B cell (primary cell): Measurements from ENCODE around the gene EPHB1. TPM values are rescaled to one million over a fixed set of nuclear protein-coding genes. Genes with fewer than 3 reads are reported as not detected.

Experiments used
- ATAC-seq: fragments of 200-7000 bp; cut with Tn5 transposase; one replicate; pipeline ENCODE4 v1.10.0; 2021; ENCODE audit warnings: low read depth, mild to moderate bottlenecking, moderate number of reproducible peaks, moderate library complexity
- CTCF ChIA-PET: fragments of 350-600 bp; sonication (Branson Sonifier 250); formaldehyde crosslinking; loops from one replicate; lab custom pipeline; 2021; ENCODE audit warnings: antibody characterized with exemption, inconsistent platforms; lab: Charles Lee
- POLR2A ChIA-PET: fragments of 350-600 bp; sonication (Branson Sonifier 250); formaldehyde crosslinking; loops from one replicate; lab custom pipeline; 2021; ENCODE audit warnings: antibody characterized with exemption; lab: Charles Lee
- DNase-seq: peaks from one replicate; pipeline ENCODE4 v3.0.0; 2013
- H2AFZ ChIP-seq: 2 replicates; pipeline ENCODE4 v1.6.1; 2012; ENCODE audit warnings: mild to moderate bottlenecking, low read depth, low read length; ENCODE audit not compliant: insufficient read depth, poor library complexity, severe bottlenecking
- H3K27ac ChIP-seq, 2 donors: 1 replicate in 1 of 2; 2 replicates in 1 of 2; pipeline ENCODE4 v1.5.1; 2012 to 2013; ENCODE audit warnings: low read length in 2 of 2, mild to moderate bottlenecking in 2 of 2, moderate library complexity in 1 of 2
- H3K27me3 ChIP-seq, 4 experiments: fragments of 200-600 bp in 1 of 4; sonication (generic) in 1 of 4; replicated peaks in 1 of 4; 1 replicate in 2 of 4; 2 replicates in 2 of 4; pipeline versions ENCODE4 v1.6.1 to v1.7.0; 2013 to 2016; ENCODE audit warnings: low read length in 3 of 4, mild to moderate bottlenecking in 2 of 4, mixed read lengths in 1 of 4, moderate library complexity in 1 of 4; ENCODE audit not compliant: insufficient read depth in 4 of 4, control insufficient read depth in 3 of 4; ENCODE audit errors: control extremely low read depth in 1 of 4
- H3K36me3 ChIP-seq, 2 experiments: replicated peaks in 1 of 2; 1 replicate in 1 of 2; 2 replicates in 1 of 2; pipeline versions ENCODE4 v1.6.1 to v1.7.1; 2013; ENCODE audit warnings: low read length in 1 of 2; ENCODE audit not compliant: insufficient read depth in 2 of 2, control insufficient read depth in 1 of 2; ENCODE audit errors: control extremely low read depth in 1 of 2, extremely low read depth in 1 of 2
- H3K4me1 ChIP-seq, 2 donors: fragments of 200-600 bp in 1 of 2; sonication (generic) in 1 of 2; 1 replicate in 1 of 2; 2 replicates in 1 of 2; pipeline versions ENCODE4 v1.5.1 to v1.6.1; 2013 to 2017; ENCODE audit warnings: low read length in 2 of 2; ENCODE audit not compliant: control insufficient read depth in 2 of 2, insufficient read depth in 2 of 2
- H3K4me2 ChIP-seq: replicated peaks from 2 replicates; pipeline ENCODE3; 2012; ENCODE audit warnings: mild to moderate bottlenecking, low read depth, low read length; ENCODE audit not compliant: poor library complexity, severe bottlenecking
- H3K4me3 ChIP-seq, 5 experiments: fragments of 200-600 bp in 1 of 5; sonication (generic) in 1 of 5; 1 replicate in 3 of 5; 2 replicates in 2 of 5; pipeline versions ENCODE4 v1.5.1 to v1.7.0; 2011 to 2016; ENCODE audit warnings: low read length in 4 of 5, mild to moderate bottlenecking in 4 of 5, low read depth in 2 of 5, control low read depth in 1 of 5, moderate library complexity in 1 of 5; ENCODE audit not compliant: insufficient read depth in 1 of 5; ENCODE audit errors: control extremely low read depth in 1 of 5, extremely low read depth in 1 of 5
- H3K79me2 ChIP-seq: fragments of 200-600 bp; sonication (generic); one replicate; pipeline ENCODE4 v1.6.0; 2016; ENCODE audit warnings: low read length; ENCODE audit not compliant: control insufficient read depth, insufficient read depth
- H3K9ac ChIP-seq: fragments of 200-600 bp; sonication (generic); 2 replicates; pipeline ENCODE4 v1.6.1; 2017; ENCODE audit warnings: mild to moderate bottlenecking, low read length, moderate library complexity
- H3K9me3 ChIP-seq, 3 donors: one replicate each; pipeline versions ENCODE4 v1.6.1 to v1.7.1; 2013; ENCODE audit warnings: low read length in 2 of 3; ENCODE audit not compliant: control insufficient read depth in 2 of 3, insufficient read depth in 1 of 3; ENCODE audit errors: control extremely low read depth in 1 of 3
- H4K20me1 ChIP-seq: 2 replicates; pipeline ENCODE4 v1.6.0; 2012; ENCODE audit warnings: mild to moderate bottlenecking, low read length; ENCODE audit not compliant: insufficient read depth, control insufficient read depth, poor library complexity, severe bottlenecking
- H3K27ac Mint-ChIP-seq: one replicate; pipeline ENCODE4 v1.8.0; 2021; ENCODE audit warnings: mixed read lengths
- H3K27me3 Mint-ChIP-seq: one replicate; pipeline ENCODE4 v1.8.0; 2021; ENCODE audit warnings: mixed read lengths
- H3K4me1 Mint-ChIP-seq: one replicate; pipeline ENCODE4 v1.8.0; 2021; ENCODE audit warnings: mixed read lengths
- H3K4me3 Mint-ChIP-seq: one replicate; pipeline ENCODE4 v1.8.0; 2021; ENCODE audit warnings: mixed read lengths
- H3K9me3 Mint-ChIP-seq: one replicate; pipeline ENCODE4 v1.8.0; 2022; ENCODE audit warnings: mixed read lengths; ENCODE audit not compliant: insufficient read depth
- CTCF ChIP-seq: fragments of 200-600 bp; IDR thresholded peaks from one replicate; pipeline ENCODE4 v1.8.0; 2022; ENCODE audit warnings: antibody characterized with exemption, mild to moderate bottlenecking
- EZH2 ChIP-seq: IDR thresholded peaks from 2 replicates; pipeline ENCODE4 v1.6.1; 2012; ENCODE audit warnings: borderline replicate concordance, low read depth, mild to moderate bottlenecking, moderate library complexity, low read length; ENCODE audit not compliant: insufficient read depth, poor library complexity, severe bottlenecking
- WGBS: methylation state at CpG from one replicate; pipeline ENCODE4 v1.1.5; 2013; ENCODE audit warnings: missing lambda C conversion rate; ENCODE audit not compliant: insufficient coverage; 5-methylcytosine and 5-hydroxymethylcytosine counted together
- intact Hi-C: fragments of 100-400 bp; cut with micrococcal nuclease; formaldehyde crosslinking; loops from one replicate; pipeline ENCODE4 v1.10.0; 2022
- polyA plus RNA-seq: library from polyadenylated mRNA; depleted of rRNA; stranded (reverse); fragments of >200 nt; gene quantifications from 2 replicates; pipeline ENCODE4 v1.2.3, GENCODE V29; 2012
- total RNA-seq, 2 donors: library from RNA; stranded (reverse); fragments of 120-200 nt in 1 of 2; gene quantifications; 1 replicate in 1 of 2; 2 replicates in 1 of 2; pipeline versions ENCODE4 v1.2.3 to v1.2.4, GENCODE V29; 2013 to 2022

Gene EPHB1
- total and polyA plus RNA-seq, 2 donors (not counting 1 experiment from before 2014, with no cell fraction given), result 0.01 TPM; not detected in 1

- Histone ChIP-seq H3K79me2 (no peaks in the 10 kb centered on the region), H3K9ac (no peak overlapping the region), H4K20me1 (no peaks in the 10 kb centered on the region), H3K4me3 (no peak overlapping the region), H2AFZ (no peak overlapping the region), H3K9me3 (peaks cover 0 to 13% (median 0%) of the 10 kb centered on the region in 3 donors), H3K27ac (no peak overlapping the region), H3K4me1 (no peaks in the 10 kb centered on the region), H3K36me3 (no peaks in the 10 kb centered on the region), H3K4me2 (no peak overlapping the region), H3K27me3 (no peaks in the 10 kb centered on the region)
- DNase-seq (no peak), ATAC-seq (no peak)
- ChIA-PET CTCF (no interaction called here), POLR2A (no interaction called here)
- TF ChIP-seq EZH2 (no peak), CTCF (no peak)
- Mint-ChIP-seq H3K27ac (no peak overlapping the region), H3K4me3 (no peak overlapping the region), H3K9me3 (no peaks in the 10 kb centered on the region), H3K4me1 (no peaks in the 10 kb centered on the region), H3K27me3 (peaks cover 3% of the 10 kb centered on the region)
- 93% methylated on average over 4 of the region's 5 CpGs for WGBS
- intact Hi-C loops, result no loop called here
Measured at GRCh38 chr3:135068011-135068410, 273.0 kb downstream of the EPHB1 start.

DNA sequence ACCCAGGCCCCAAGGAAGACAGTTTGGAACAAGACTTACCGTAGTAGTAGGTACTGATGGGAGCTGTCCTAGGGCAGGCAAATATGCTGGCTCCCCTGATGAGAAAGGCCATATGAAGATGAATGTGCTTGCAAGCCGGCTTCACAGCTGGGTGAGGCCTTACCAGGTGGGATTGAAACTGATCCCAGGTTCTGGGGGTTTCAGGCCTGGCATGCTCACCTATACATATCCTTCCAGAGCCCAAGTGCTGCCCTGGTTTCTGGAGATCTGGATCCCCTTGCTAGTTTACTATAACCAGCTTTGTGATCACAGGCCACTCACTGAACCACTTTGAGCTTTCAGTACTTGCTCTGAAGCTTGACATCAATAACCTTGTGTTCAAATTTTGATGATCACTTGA, 274.3 kb downstream of the EPHB1 start:
- ATAC-seq (no peak), DNase-seq (no peak)
- intact Hi-C loops, result no loop called here
- Histone ChIP-seq H3K27me3 (no peaks in the 10 kb centered on the region), H2AFZ (no peak overlapping the region), H3K9ac (no peak overlapping the region), H3K36me3 (no peaks in the 10 kb centered on the region), H3K4me1 (no peaks in the 10 kb centered on the region), H4K20me1 (no peaks in the 10 kb centered on the region), H3K79me2 (no peaks in the 10 kb centered on the region), H3K27ac (no peak overlapping the region), H3K4me2 (no peak overlapping the region), H3K4me3 (no peak overlapping the region), H3K9me3 (peaks cover 0 to 13% (median 0%) of the 10 kb centered on the region in 3 donors)
- H3K27me3 Mint-ChIP-seq, result peaks cover 3% of the 10 kb centered on the region
- 100% methylated on average over 1 of the region's 2 CpGs for WGBS
- no peak for TF ChIP-seq EZH2
- no peak for TF ChIP-seq CTCF
- no peaks in the 10 kb centered on the region for H3K4me1 Mint-ChIP-seq
- ChIA-PET POLR2A (no interaction called here), CTCF (no interaction called here)
- H3K9me3 Mint-ChIP-seq, result no peaks in the 10 kb centered on the region
- no peak overlapping the region for H3K27ac Mint-ChIP-seq
- no peak overlapping the region for H3K4me3 Mint-ChIP-seq
